ENCODE results near the gene URM1. TPM values are rescaled to one million over a fixed set of nuclear protein-coding genes. Genes with fewer than 3 reads are reported as not detected.

URM1 gene
- total RNA-seq, 1 experiment from 2014 or later: 46.6 TPM

DNA sequence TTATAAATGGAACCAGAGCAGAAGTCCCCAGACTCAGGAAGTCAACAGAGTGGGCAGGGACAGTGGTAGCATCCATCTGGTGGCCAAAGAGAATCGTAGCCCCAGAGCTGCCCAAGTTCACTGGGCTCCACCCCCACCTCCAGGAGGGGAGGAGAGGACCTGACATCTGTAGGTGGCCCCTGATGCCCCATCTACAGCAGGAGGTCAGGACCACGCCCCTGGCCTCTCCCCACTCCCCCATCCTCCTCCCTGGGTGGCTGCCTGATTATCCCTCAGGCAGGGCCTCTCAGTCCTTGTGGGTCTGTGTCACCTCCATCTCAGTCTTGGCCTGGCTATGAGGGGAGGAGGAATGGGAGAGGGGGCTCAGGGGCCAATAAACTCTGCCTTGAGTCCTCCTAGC is 10.3 kb upstream of the URM1 start:
- H3K27me3 Mint-ChIP-seq (ENCODE audit: low read depth): peaks cover 55% of the 10 kb centered on the region
- no peak overlapping the region for H3K4ac ChIP-seq (ENCODE audit: low read depth, low read length)
- no peak for DNase-seq
- no peak overlapping the region for H3K27ac Mint-ChIP-seq
- H3K9ac ChIP-seq (ENCODE audit: extremely low read depth, insufficient read length, low read length): no peak overlapping the region
- H2BK120ac ChIP-seq (ENCODE audit: low read depth, low read length, poor library complexity, severe bottlenecking): no peak overlapping the region
- no peak overlapping the region for H3K4me2 ChIP-seq (ENCODE audit: insufficient read depth, insufficient read length, low read length)
- H3K79me1 ChIP-seq (ENCODE audit: insufficient read depth, low read depth, low read length, poor library complexity, severe bottlenecking): no peaks in the 10 kb centered on the region
- no CpG with 5 or more reads among the region's 2 CpGs for WGBS (ENCODE audit: extremely low coverage, insufficient read length, low lambda C conversion rate)
- H3K9me3 ChIP-seq (ENCODE audit: control insufficient read depth, low read depth, low read length): no peaks in the 10 kb centered on the region
- TF ChIP-seq, protein P1, sequence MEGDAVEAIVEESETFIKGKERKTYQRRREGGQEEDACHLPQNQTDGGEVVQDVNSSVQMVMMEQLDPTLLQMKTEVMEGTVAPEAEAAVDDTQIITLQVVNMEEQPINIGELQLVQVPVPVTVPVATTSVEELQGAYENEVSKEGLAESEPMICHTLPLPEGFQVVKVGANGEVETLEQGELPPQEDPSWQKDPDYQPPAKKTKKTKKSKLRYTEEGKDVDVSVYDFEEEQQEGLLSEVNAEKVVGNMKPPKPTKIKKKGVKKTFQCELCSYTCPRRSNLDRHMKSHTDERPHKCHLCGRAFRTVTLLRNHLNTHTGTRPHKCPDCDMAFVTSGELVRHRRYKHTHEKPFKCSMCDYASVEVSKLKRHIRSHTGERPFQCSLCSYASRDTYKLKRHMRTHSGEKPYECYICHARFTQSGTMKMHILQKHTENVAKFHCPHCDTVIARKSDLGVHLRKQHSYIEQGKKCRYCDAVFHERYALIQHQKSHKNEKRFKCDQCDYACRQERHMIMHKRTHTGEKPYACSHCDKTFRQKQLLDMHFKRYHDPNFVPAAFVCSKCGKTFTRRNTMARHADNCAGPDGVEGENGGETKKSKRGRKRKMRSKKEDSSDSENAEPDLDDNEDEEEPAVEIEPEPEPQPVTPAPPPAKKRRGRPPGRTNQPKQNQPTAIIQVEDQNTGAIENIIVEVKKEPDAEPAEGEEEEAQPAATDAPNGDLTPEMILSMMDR (conservative IDR thresholded peaks at IDR 0.05): no peak
- H3K18ac ChIP-seq (ENCODE audit: insufficient read length, low read depth, low read length): no peak overlapping the region
- no peak overlapping the region for H4K91ac ChIP-seq (ENCODE audit: insufficient read length, low read depth, low read length)
- H2BK12ac ChIP-seq (ENCODE audit: insufficient read length, low read depth, low read length): no peak overlapping the region
- H3K9me3 Mint-ChIP-seq: peaks cover 2 to 6% of the 10 kb centered on the region in 2 experiments; a peak in 3 of 5 replicates
- no peak overlapping the region for H4K5ac ChIP-seq (ENCODE audit: insufficient read length, low read depth, low read length)
- H2BK15ac ChIP-seq (ENCODE audit: low read depth, low read length): no peak overlapping the region
- no peaks in the 10 kb centered on the region for H3K23me2 ChIP-seq (ENCODE audit: insufficient read length, low read depth, low read length, poor library complexity, severe bottlenecking)
- no peaks in the 10 kb centered on the region for H3K79me2 ChIP-seq (ENCODE audit: insufficient read depth, low read length)
- H3K36me3 Mint-ChIP-seq (ENCODE audit: insufficient read depth in 1 of 3, low read depth in 3 of 3): peaks cover 1 to 7% (median 4%) of the 10 kb centered on the region in 3 experiments; a peak in 6 of 7 replicates
- no peak overlapping the region for H3K56ac ChIP-seq (ENCODE audit: insufficient read length, low read depth, low read length)
- no peak overlapping the region for H2AFZ ChIP-seq (ENCODE audit: low read length)
- H3K27ac ChIP-seq (ENCODE audit: insufficient read length, low read depth, low read length): no peak overlapping the region
- H4K20me1 ChIP-seq (ENCODE audit: control insufficient read depth, insufficient read depth, insufficient read length): no peaks in the 10 kb centered on the region
- no peak overlapping the region for H3K23ac ChIP-seq (ENCODE audit: insufficient read length, low read depth, low read length)
- peaks cover 7% of the 10 kb centered on the region; the same call in 1 of the 2 replicates for H3K4me1 ChIP-seq (ENCODE audit: insufficient read depth, low read length)
- H3K4me1 Mint-ChIP-seq: peaks cover 13 to 21% of the 10 kb centered on the region in 2 experiments
- no peak overlapping the region for H2AK5ac ChIP-seq (ENCODE audit: insufficient read length, low read length)
- H2BK20ac ChIP-seq (ENCODE audit: low read depth, low read length, poor library complexity, severe bottlenecking): no peak overlapping the region
- no peak overlapping the region for H4K8ac ChIP-seq (replicated peaks; ENCODE audit: insufficient read length, low read depth, low read length)
- no peak overlapping the region for H3K4me3 Mint-ChIP-seq
- no peak overlapping the region for H3K14ac ChIP-seq (ENCODE audit: insufficient read depth, low read length)
- no peak overlapping the region for H2BK5ac ChIP-seq (ENCODE audit: insufficient read length, low read length)
- H3T11ph ChIP-seq (ENCODE audit: low read length): no peak overlapping the region
- H3K27me3 ChIP-seq (ENCODE audit: insufficient read depth, low read length): peaks cover 16% of the 10 kb centered on the region; the same call in 1 of the 2 replicates

All from H9 (cell line).